Psoas muscle (tissue), 8 donors: ENCODE data around the gene PBX1. TPM values are rescaled to one million over a fixed set of nuclear protein-coding genes. Genes with fewer than 3 reads are reported as not detected.

Experiments used
- ATAC-seq, 4 donors: fragments of 200-7000 bp; cut with Tn5 transposase; one replicate each; pipeline ENCODE4 v1.9.1; 2020; ENCODE audit warnings: moderate library complexity in 3 of 4, mild to moderate bottlenecking in 2 of 4
- DNase-seq, 2 donors: peaks; one replicate each; pipeline ENCODE4 v3.0.0-alpha.2; 2020
- H3K27ac ChIP-seq: fragments of 200-600 bp; one replicate; pipeline ENCODE4 v1.8.0; 2022
- H3K27me3 ChIP-seq, 3 donors: fragments of 200-600 bp in 1 of 3; one replicate each; pipeline versions ENCODE4 v1.6.1 to v1.8.0; 2013 to 2022; ENCODE audit warnings: low read length in 2 of 3, mild to moderate bottlenecking in 2 of 3, moderate library complexity in 1 of 3; ENCODE audit not compliant: insufficient read depth in 3 of 3
- H3K36me3 ChIP-seq, 2 donors: fragments of 200-600 bp in 1 of 2; one replicate each; pipeline versions ENCODE4 v1.6.1 to v1.8.0; 2013 to 2022; ENCODE audit warnings: low read depth in 1 of 2, mild to moderate bottlenecking in 1 of 2, moderate library complexity in 1 of 2; ENCODE audit not compliant: insufficient read depth in 1 of 2
- H3K4me1 ChIP-seq: fragments of 200-600 bp; one replicate; pipeline ENCODE4 v1.8.0; 2022
- H3K4me3 ChIP-seq: fragments of 200-600 bp; one replicate; pipeline ENCODE4 v1.8.0; 2022; ENCODE audit warnings: mild to moderate bottlenecking
- H3K9me3 ChIP-seq: fragments of 200-600 bp; one replicate; pipeline ENCODE4 v1.8.0; 2022
- WGBS, 3 donors: extraction: QIAGEN DNeasy Blood & Tissue Kit; methylation state at CpG; one replicate each; pipeline versions ENCODE4 v1.1.6 to v1.1.7; 2013; 5-methylcytosine and 5-hydroxymethylcytosine counted together
- intact Hi-C, 2 donors: fragments of 100-400 bp; cut with DNase I; formaldehyde crosslinking; loops; one replicate each; pipeline versions ENCODE4 v1.11.0 to v1.14.2; 2022
- polyA plus RNA-seq, 3 donors: library from polyadenylated mRNA; stranded (reverse); fragments of 200-250 nt; gene quantifications; one replicate each; pipeline ENCODE4 v1.2.3, GENCODE V29; 2013
- total RNA-seq, 4 donors: library from RNA; stranded (reverse); fragmentation: NEBNext Ultra II Directional in 2 of 4; extraction: Animal tissue kit (Norgen Biotek cat#: 25700) in 2 of 4; gene quantifications; one replicate each; pipeline versions ENCODE4 v1.2.1 to v1.2.4, GENCODE V29; 2021 to 2023
- TF ChIP-seq, protein P1 (sequence below): fragments of 200-600 bp; IDR thresholded peaks from one replicate; pipeline ENCODE4 v1.8.0; 2022; ENCODE audit warnings: antibody characterized with exemption
- donor health status: healthy with polysubstance abuse.
- donor health status: DM: no; HTN: no; CAD: no; lungs with moderate emphysema.
- donor health status: Bipolar disorder and iron deficiency.
- donor health status: healthy.
- donor health status: DM: yes; HTN: yes; CAD: no.
- donor health status: DM: no; HTN: no; CAD: no.
- donor health status: DM: no; HTN: no; CAD: no.
- donor health status: DM: yes; HTN: yes; CAD: no.

Gene PBX1
- total and polyA plus RNA-seq, 7 donors, result 10.6 to 69.9 (median 59.3) TPM

DNA sequence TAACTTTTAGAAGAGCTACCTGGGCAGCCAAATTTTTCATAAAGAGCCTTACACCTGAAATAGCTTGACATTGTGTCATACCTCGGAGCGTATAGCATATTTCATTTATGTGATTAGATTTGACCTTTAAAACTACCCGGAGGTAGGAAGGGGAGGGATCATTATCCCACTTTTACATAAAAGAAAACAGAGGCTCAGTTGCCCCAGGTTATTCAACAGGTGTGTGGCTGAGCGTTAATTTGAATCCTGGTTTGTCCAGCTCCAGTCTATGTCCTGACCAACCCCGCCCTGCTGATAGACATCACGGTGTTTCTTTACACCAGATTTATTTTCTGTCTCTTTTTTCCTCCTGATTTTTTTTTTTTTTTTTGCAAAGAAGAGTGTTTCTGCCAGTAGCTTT is 39.7 kb downstream of the PBX1 start:
- no peak for ATAC-seq
- no peak overlapping the region for H3K4me3 ChIP-seq
- no peak for DNase-seq
- H3K4me1 ChIP-seq, result peaks cover 22% of the 10 kb centered on the region
- 74 to 92% (median 82%) methylated on average over 6 of the region's 6 CpGs for WGBS, 3 donors
- intact Hi-C loops, result no loop called here
- H3K36me3 ChIP-seq, result peaks cover 0 to 11% of the 10 kb centered on the region in 2 donors
- no peak overlapping the region for H3K27ac ChIP-seq
- TF ChIP-seq, protein P1, sequence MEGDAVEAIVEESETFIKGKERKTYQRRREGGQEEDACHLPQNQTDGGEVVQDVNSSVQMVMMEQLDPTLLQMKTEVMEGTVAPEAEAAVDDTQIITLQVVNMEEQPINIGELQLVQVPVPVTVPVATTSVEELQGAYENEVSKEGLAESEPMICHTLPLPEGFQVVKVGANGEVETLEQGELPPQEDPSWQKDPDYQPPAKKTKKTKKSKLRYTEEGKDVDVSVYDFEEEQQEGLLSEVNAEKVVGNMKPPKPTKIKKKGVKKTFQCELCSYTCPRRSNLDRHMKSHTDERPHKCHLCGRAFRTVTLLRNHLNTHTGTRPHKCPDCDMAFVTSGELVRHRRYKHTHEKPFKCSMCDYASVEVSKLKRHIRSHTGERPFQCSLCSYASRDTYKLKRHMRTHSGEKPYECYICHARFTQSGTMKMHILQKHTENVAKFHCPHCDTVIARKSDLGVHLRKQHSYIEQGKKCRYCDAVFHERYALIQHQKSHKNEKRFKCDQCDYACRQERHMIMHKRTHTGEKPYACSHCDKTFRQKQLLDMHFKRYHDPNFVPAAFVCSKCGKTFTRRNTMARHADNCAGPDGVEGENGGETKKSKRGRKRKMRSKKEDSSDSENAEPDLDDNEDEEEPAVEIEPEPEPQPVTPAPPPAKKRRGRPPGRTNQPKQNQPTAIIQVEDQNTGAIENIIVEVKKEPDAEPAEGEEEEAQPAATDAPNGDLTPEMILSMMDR, result no peak
- no peaks in the 10 kb centered on the region for H3K9me3 ChIP-seq
- no peaks in the 10 kb centered on the region for H3K27me3 ChIP-seq

DNA sequence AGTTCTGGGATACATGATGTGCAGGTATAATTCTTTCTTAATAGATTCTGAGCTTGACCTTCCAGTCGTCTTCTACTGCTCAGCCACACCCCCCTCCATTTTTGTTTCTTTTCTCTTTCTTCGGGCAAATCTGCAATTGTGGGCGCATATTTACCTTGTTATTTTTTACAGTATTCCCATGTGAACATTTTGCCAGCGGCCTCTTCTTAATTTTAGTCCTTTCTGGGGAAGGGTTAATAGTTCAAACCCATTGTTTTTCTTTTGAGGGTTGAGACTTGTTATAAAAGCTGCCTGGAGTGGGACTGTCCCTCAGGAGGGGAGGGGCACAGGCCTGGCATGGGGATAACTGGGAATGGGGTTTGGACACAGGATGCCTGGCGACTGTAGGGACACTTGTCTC is 40.3 kb downstream of the PBX1 start:
- Histone ChIP-seq H3K4me1 (peaks cover 26% of the 10 kb centered on the region), H3K4me3 (no peak overlapping the region), H3K27ac (no peak overlapping the region), H3K36me3 (peaks cover 0 to 11% of the 10 kb centered on the region in 2 donors), H3K27me3 (no peaks in the 10 kb centered on the region), H3K9me3 (no peaks in the 10 kb centered on the region)
- WGBS, 3 donors, result 66 to 74% (median 67%) methylated on average over 5 of the region's 5 CpGs
- TF ChIP-seq, protein P1, result no peak
- DNase-seq, result no peak
- intact Hi-C loops, result no loop called here
- ATAC-seq, result no peak

DNA sequence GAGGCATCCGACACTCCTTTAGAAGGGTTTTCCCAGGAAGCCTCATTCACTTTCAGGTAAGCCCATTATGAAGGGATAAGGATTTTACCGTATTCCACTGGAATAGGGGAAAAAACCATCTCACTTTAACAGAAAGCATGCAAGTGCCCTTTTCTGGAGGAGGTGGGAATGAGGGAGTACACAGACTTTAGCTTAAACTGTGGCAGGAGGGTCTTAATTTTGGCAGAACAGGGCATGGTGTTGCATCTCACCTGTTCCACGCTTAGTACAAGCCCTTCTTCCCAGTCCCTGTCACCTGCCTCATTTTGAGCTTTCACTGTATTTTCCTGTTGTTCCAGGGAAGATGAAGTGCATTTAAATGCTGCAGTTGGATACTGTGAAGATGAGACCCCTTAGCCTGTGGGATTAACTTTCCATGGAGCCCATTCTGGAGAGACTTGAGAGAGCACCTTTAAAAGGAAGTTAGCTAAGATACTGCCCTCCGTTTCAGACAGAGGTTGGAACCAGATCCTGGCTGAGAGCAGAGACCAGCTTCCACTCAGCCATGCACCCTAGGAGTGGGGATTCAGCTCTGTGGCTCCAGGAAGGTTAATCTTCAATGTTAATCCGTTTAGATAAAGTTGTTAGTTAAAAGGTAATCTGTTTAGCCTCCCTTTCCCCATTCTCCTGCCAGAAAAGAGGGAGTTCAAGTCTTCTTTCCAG is 42.6 kb downstream of the PBX1 start:
- H3K9me3 ChIP-seq, result no peaks in the 10 kb centered on the region
- no peaks in the 10 kb centered on the region for H3K27me3 ChIP-seq
- H3K4me1 ChIP-seq, result peaks cover 34% of the 10 kb centered on the region
- no peak for DNase-seq
- H3K36me3 ChIP-seq, result peaks cover 0 to 11% of the 10 kb centered on the region in 2 donors
- 59 to 64% (median 60%) methylated on average over 5 of the region's 5 CpGs for WGBS, 3 donors
- peak in 3 of 4 donors; percentile 30 to 44 (median 40) for ATAC-seq
- intact Hi-C loops, result loop anchor here (5.0 kb wide), 2 partner anchors 34 to 39 kb away; no protein-coding TSS in a partner anchor
- TF ChIP-seq, protein P1, result no peak
- peak overlapping the region; percentile 55 for H3K27ac ChIP-seq
- no peak overlapping the region for H3K4me3 ChIP-seq

DNA sequence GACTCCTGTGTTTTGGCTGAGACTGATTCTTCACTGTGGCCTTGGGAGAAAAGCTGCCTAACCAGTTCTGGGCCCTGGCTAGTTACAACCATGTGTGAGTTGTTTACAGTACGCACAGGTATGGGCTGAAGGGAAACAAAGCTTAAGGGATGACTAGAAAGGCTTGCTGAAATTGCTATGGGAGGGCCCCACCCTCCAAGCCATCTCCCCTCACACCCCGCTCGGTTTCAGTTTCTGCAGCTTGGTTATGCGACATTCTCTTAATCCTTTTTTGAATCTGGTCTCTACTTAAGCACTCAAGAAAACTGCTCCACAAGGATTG is 43.1 kb downstream of the PBX1 start:
- no peak overlapping the region for H3K4me3 ChIP-seq

More for the DNA sequence above, 43.1 kb downstream of the PBX1 start:
- TF ChIP-seq, protein P1, result no peak
- ATAC-seq, result peak; percentile 22 to 43 (median 36)
- no peak for DNase-seq
- peaks cover 0 to 6% of the 10 kb centered on the region in 2 donors for H3K36me3 ChIP-seq
- H3K27me3 ChIP-seq, result no peaks in the 10 kb centered on the region
- intact Hi-C loops, result loop anchor here (5.0 kb wide), 2 partner anchors 35 to 40 kb away; no protein-coding TSS in a partner anchor
- peak overlapping the region; percentile 55 for H3K27ac ChIP-seq
- 55 to 77% (median 73%) methylated on average over 4 of the region's 4 CpGs for WGBS, 3 donors
- peaks cover 34% of the 10 kb centered on the region for H3K4me1 ChIP-seq
- H3K9me3 ChIP-seq, result no peaks in the 10 kb centered on the region
